Measurements from ENCODE around the gene CACNB4. TPM values are rescaled to one million over a fixed set of nuclear protein-coding genes. Genes with fewer than 3 reads are reported as not detected.
A peak's percentile ranks its signal among the peaks of the same experiment; 100 is the strongest.

Gene CACNB4
- total RNA-seq, 1 donor from 2014 or later = 3.7 TPM

DNA sequence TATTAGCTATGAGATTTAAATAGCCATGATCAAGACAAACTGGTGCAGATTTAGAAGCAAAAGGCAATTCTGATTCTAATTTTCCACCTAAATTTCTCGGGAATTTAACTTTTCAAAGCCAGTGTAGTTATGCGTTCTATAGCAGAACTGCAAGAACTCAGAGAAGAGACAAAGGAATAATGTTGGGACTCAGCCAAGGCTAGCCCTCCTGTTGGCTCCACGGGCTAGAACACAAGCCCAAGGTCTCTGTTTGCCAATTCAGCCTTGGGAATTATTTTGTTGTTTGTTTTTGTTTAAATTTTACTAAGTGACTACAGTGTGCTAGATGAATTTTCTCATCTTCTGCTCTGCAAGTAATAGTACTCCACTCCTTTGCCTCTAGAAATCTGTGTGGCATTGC is 121.2 kb downstream of the CACNB4 start:
- H3K4me3 ChIP-seq = no peak overlapping the region
- intact Hi-C loops (cut with DNase I) = no loop called here
- TF ChIP-seq, protein P1, sequence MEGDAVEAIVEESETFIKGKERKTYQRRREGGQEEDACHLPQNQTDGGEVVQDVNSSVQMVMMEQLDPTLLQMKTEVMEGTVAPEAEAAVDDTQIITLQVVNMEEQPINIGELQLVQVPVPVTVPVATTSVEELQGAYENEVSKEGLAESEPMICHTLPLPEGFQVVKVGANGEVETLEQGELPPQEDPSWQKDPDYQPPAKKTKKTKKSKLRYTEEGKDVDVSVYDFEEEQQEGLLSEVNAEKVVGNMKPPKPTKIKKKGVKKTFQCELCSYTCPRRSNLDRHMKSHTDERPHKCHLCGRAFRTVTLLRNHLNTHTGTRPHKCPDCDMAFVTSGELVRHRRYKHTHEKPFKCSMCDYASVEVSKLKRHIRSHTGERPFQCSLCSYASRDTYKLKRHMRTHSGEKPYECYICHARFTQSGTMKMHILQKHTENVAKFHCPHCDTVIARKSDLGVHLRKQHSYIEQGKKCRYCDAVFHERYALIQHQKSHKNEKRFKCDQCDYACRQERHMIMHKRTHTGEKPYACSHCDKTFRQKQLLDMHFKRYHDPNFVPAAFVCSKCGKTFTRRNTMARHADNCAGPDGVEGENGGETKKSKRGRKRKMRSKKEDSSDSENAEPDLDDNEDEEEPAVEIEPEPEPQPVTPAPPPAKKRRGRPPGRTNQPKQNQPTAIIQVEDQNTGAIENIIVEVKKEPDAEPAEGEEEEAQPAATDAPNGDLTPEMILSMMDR (IDR thresholded peaks at IDR 0.05) = no peak
- DNase-seq (ENCODE audit: low spot score in 2 of 2) = no peak
- no peak overlapping the region for H3K27ac ChIP-seq
- H3K36me3 ChIP-seq = no peaks in the 10 kb centered on the region
- no peaks in the 10 kb centered on the region for H3K4me1 ChIP-seq
- H3K27me3 ChIP-seq = no peaks in the 10 kb centered on the region
- H3K9me3 ChIP-seq = no peaks in the 10 kb centered on the region

DNA sequence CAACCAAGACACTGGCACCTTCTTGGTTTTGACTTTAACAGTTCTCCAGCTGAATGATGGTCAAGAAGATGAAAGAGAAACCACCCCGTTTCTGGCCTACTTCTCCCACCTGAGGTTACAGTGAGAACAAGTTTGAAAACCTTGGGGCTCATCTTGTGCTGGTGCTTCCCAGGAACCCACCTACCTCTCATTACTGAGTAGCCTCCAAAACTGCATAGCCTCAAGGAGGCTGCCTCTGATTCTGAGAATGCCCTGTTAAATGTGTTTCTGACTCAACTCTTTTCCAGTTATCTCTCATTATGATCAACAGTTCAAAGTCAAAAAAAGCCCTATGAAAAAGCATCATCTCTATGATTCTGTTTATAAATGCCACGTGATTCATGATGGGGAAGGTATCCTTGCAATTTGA is 121.9 kb downstream of the CACNB4 start:
- Histone ChIP-seq H3K27ac (no peak overlapping the region), H3K4me3 (no peak overlapping the region), H3K36me3 (no peaks in the 10 kb centered on the region), H3K4me1 (no peaks in the 10 kb centered on the region), H3K27me3 (no peaks in the 10 kb centered on the region), H3K9me3 (no peaks in the 10 kb centered on the region)
- DNase-seq (ENCODE audit: low spot score in 2 of 2) = no peak
- TF ChIP-seq, protein P1 (IDR thresholded peaks at IDR 0.05) = no peak
- intact Hi-C loops (cut with DNase I) = no loop called here

DNA sequence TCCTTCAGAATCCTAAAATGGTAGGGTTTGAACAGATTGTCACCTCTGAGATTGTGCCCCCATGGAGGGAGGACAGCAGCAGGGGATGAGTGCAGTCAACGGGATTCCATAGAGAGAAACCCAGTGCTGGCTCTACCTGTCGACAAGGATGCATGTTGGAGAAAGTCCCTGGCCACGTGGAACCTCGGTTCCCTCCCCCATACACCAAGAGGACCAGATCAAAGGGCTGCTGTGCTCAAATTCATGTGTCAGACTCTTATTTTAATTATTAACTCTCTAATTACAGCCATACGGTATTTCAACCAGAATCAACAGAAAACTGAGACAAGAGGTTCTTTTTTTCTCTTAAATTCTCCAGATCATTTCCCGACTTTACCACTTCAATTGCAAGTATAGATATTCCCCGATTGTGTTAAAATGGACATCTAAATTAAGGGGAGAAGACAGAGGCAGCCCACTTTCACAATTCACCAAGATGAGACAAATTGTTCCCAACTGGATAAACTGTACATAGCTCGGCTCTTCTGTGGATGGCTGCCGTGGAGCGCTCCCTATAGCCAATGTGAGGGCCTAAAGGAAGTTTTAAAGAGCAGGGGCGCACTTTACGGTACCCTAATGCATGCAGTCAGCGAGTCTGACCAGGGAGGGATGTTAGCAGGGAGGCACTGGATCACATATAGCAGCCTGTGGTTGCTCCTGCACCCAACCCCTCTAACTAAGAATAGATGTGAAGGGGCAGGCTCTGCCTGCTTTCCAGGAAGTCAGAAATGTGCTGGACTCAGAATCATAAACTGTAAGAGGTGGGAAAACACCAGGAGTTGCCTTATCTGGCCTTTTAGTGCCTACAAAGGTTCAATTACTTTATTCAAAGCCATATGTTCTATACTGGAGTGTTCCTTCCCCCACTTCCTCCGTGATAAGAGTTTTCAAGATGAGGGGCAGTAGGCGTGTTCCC is 123.1 kb downstream of the CACNB4 start:
- no peak overlapping the region for H3K4me3 ChIP-seq
- intact Hi-C loops (cut with DNase I) = no loop called here
- no peak overlapping the region for H3K27ac ChIP-seq
- TF ChIP-seq, protein P1 (IDR thresholded peaks at IDR 0.05) = no peak
- no peaks in the 10 kb centered on the region for H3K36me3 ChIP-seq
- no peaks in the 10 kb centered on the region for H3K27me3 ChIP-seq
- no peaks in the 10 kb centered on the region for H3K9me3 ChIP-seq
- DNase-seq (ENCODE audit: low spot score in 2 of 2) = no peak
- no peaks in the 10 kb centered on the region for H3K4me1 ChIP-seq

DNA sequence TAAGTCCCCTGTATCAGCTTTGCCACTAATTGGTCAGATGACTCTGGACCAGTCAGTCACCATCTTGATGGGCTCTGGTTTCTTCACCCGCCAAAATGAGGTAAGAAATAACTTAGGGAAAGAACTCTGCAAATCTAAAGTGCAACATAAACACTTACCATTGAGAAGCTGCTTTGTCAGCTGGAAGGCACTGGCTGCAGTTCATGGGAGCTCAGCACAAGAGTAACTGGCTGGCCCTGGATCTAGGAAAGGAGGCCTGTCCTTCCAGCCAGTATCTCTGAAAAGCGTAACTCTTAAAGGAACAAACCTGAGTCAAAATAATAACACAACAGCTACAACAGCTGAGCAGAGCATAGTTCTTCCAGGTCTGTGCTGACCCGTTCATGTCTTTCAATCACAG is 123.9 kb downstream of the CACNB4 start:
- H3K27ac ChIP-seq = no peak overlapping the region
- no peak for DNase-seq (ENCODE audit: low spot score in 2 of 2)
- no peaks in the 10 kb centered on the region for H3K36me3 ChIP-seq
- TF ChIP-seq, protein P1 (IDR thresholded peaks at IDR 0.05) = no peak
- H3K27me3 ChIP-seq = no peaks in the 10 kb centered on the region
- no peak overlapping the region for H3K4me3 ChIP-seq
- intact Hi-C loops (cut with DNase I) = no loop called here
- H3K4me1 ChIP-seq = no peaks in the 10 kb centered on the region
- H3K9me3 ChIP-seq = no peaks in the 10 kb centered on the region

DNA sequence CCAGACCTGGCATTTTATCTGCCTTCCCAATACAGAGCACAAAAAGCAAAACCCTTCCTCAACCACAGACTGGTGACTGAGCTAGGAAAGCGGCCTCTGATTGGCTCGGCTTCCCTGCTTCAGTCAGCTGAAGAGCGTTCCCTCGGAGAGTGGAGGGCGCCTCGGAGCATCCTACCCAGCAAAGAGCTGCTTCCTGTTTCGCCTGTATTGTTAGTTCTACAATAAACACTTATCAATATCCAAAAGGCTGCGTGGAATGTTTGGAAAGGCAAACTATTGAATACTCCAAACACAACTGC is 125.0 kb downstream of the CACNB4 start:
- intact Hi-C loops (cut with DNase I) = no loop called here
- Histone ChIP-seq H3K27ac (no peak overlapping the region), H3K4me3 (peak overlapping the region in 1 of 2 donors; percentile 20), H3K36me3 (no peaks in the 10 kb centered on the region), H3K4me1 (no peaks in the 10 kb centered on the region), H3K27me3 (no peaks in the 10 kb centered on the region), H3K9me3 (no peaks in the 10 kb centered on the region)
- DNase-seq (ENCODE audit: low spot score in 2 of 2) = no peak
- TF ChIP-seq, protein P1 (IDR thresholded peaks at IDR 0.05) = no peak
